Activated T-helper 1 cell treated with anti-CD3 and anti-CD28 coated beads, Interleukin-12 subunit alpha, Interleukin-12 subunit beta, Interleukin-2, Interleukin-4 antibody, amounts not matched to agents 30 ng/mL and 10 ng/mL and 1 ng/mL, durations not matched to agents 14 hours and 24 hours and 36 hours (primary cell): ENCODE results near the gene NISCH. TPM values are rescaled to one million over a fixed set of nuclear protein-coding genes. Genes with fewer than 3 reads are reported as not detected.
A peak's percentile ranks its signal among the peaks of the same experiment; 100 is the strongest.

Source experiments
- DNase-seq: peaks from one replicate; pipeline ENCODE4 v3.0.0; 2021; ENCODE audit warnings: low spot score
- H3K27ac Mint-ChIP-seq: one replicate; pipeline ENCODE4 v1.8.0; 2021; ENCODE audit warnings: mild to moderate bottlenecking, mixed read lengths
- H3K27me3 Mint-ChIP-seq: one replicate; pipeline ENCODE4 v1.8.0; 2022; ENCODE audit warnings: mild to moderate bottlenecking, moderate library complexity, mixed read lengths; ENCODE audit not compliant: insufficient read depth
- H3K36me3 Mint-ChIP-seq: one replicate; pipeline ENCODE4 v1.8.0; 2021; ENCODE audit warnings: low read depth, mixed read lengths
- H3K4me1 Mint-ChIP-seq: one replicate; pipeline ENCODE4 v1.8.0; 2021; ENCODE audit warnings: low read depth, mixed read lengths
- H3K4me3 Mint-ChIP-seq: one replicate; pipeline ENCODE4 v1.8.0; 2021; ENCODE audit warnings: mild to moderate bottlenecking, moderate library complexity, mixed read lengths
- H3K9me3 Mint-ChIP-seq: one replicate; pipeline ENCODE4 v1.8.0; 2021; ENCODE audit warnings: mixed read lengths
- intact Hi-C: fragments of 100-400 bp; cut with micrococcal nuclease; formaldehyde crosslinking; loops from one replicate; pipeline ENCODE4 v1.15.1; 2024
- total RNA-seq: library from RNA; stranded (reverse); gene quantifications from 2 replicates; pipeline ENCODE4 v1.2.3, GENCODE V29; 2022

The NISCH gene
- total RNA-seq, result 72.0 and 74.2 TPM in 2 replicates

GRCh38 chr3:52455283-52456168 is at the start of gene NISCH:
TSS of gene NISCH (plus strand) at chr3:52455604. CDS start at chr3:52455642, 38 bp downstream.
- peak within 1 kb of the TSS; percentile 93 for H3K27ac Mint-ChIP-seq
- intact Hi-C loops, result loop anchor here (1.0 to 10.0 kb wide), 5 partner anchors 8 to 513 kb away; partner anchors contain the start of genes DUSP7, PARP3, POC1A and UQCC5
- H3K4me1 Mint-ChIP-seq, result peaks cover 39% of the 10 kb centered on the region
- no peaks in the 10 kb centered on the region for H3K9me3 Mint-ChIP-seq
- H3K36me3 Mint-ChIP-seq, result peaks cover 23% of the 10 kb centered on the region
- DNase-seq, result peak; percentile 96
- H3K4me3 Mint-ChIP-seq, result peak within 1 kb of the TSS; percentile 96
- H3K27me3 Mint-ChIP-seq, result no peaks in the 10 kb centered on the region

GRCh38 chr3:52406231-52406661 is 49.2 kb upstream of the NISCH start:
- DNase-seq, result no peak
- Mint-ChIP-seq H3K36me3 (peaks cover 49% of the 10 kb centered on the region), H3K4me3 (no peak overlapping the region), H3K27me3 (no peaks in the 10 kb centered on the region), H3K27ac (no peak overlapping the region), H3K9me3 (no peaks in the 10 kb centered on the region), H3K4me1 (peaks cover 18% of the 10 kb centered on the region)
- intact Hi-C loops, result no loop called here

- Mint-ChIP-seq H3K36me3 (peaks cover 42% of the 10 kb centered on the region), H3K4me1 (peaks cover 25% of the 10 kb centered on the region), H3K27me3 (no peaks in the 10 kb centered on the region), H3K9me3 (no peaks in the 10 kb centered on the region), H3K4me3 (no peak overlapping the region), H3K27ac (no peak overlapping the region)
- DNase-seq, result no peak
- intact Hi-C loops, result no loop called here
These were observed 48.5 kb upstream of the NISCH start for GRCh38 chr3:52406791-52407510.

GRCh38 chr3:52407779-52408178 is 47.6 kb upstream of the NISCH start:
- no peak for DNase-seq
- intact Hi-C loops, result no loop called here
- Mint-ChIP-seq H3K36me3 (peaks cover 37% of the 10 kb centered on the region), H3K4me1 (peaks cover 33% of the 10 kb centered on the region), H3K9me3 (no peaks in the 10 kb centered on the region), H3K4me3 (peak overlapping the region; percentile 97), H3K27ac (no peak overlapping the region), H3K27me3 (no peaks in the 10 kb centered on the region)

GRCh38 chr3:52408466-52408865 is 46.9 kb upstream of the NISCH start:
- intact Hi-C loops, result no loop called here
- peaks cover 32% of the 10 kb centered on the region for H3K36me3 Mint-ChIP-seq

GRCh38 chr3:52415800-52416199 is 39.6 kb upstream of the NISCH start:
- H3K9me3 Mint-ChIP-seq, result no peaks in the 10 kb centered on the region
- no peaks in the 10 kb centered on the region for H3K27me3 Mint-ChIP-seq
- intact Hi-C loops, result no loop called here
- peaks cover 36% of the 10 kb centered on the region for H3K4me1 Mint-ChIP-seq
- no peak for DNase-seq
- peaks cover 9% of the 10 kb centered on the region for H3K36me3 Mint-ChIP-seq
- H3K4me3 Mint-ChIP-seq, result no peak overlapping the region
- no peak overlapping the region for H3K27ac Mint-ChIP-seq

More at GRCh38 chr3:52408466-52408865, 46.9 kb upstream of the NISCH start:
- DNase-seq, result no peak
- Mint-ChIP-seq H3K4me1 (peaks cover 39% of the 10 kb centered on the region), H3K4me3 (peak overlapping the region; percentile 97), H3K27ac (peak overlapping the region; percentile 89), H3K9me3 (no peaks in the 10 kb centered on the region), H3K27me3 (no peaks in the 10 kb centered on the region)

- Mint-ChIP-seq H3K9me3 (no peaks in the 10 kb centered on the region), H3K4me3 (no peak overlapping the region), H3K27me3 (peaks cover 1% of the 10 kb centered on the region), H3K4me1 (peaks cover 6% of the 10 kb centered on the region), H3K36me3 (peaks cover 6% of the 10 kb centered on the region), H3K27ac (no peak overlapping the region)
- no peak for DNase-seq
- intact Hi-C loops, result no loop called here
These were observed 35.0 kb upstream of the NISCH start for GRCh38 chr3:52420388-52420787.

GRCh38 chr3:52422669-52423068 is 32.7 kb upstream of the NISCH start:
- DNase-seq, result no peak
- Mint-ChIP-seq H3K36me3 (peaks cover under 1% of the 10 kb centered on the region), H3K4me1 (peaks cover 3% of the 10 kb centered on the region), H3K9me3 (no peaks in the 10 kb centered on the region), H3K27ac (no peak overlapping the region), H3K4me3 (no peak overlapping the region), H3K27me3 (peaks cover 9% of the 10 kb centered on the region)
- intact Hi-C loops, result no loop called here

- H3K36me3 Mint-ChIP-seq, result no peaks in the 10 kb centered on the region
- H3K4me3 Mint-ChIP-seq, result no peak overlapping the region
- H3K4me1 Mint-ChIP-seq, result no peaks in the 10 kb centered on the region
- H3K27me3 Mint-ChIP-seq, result peaks cover 11% of the 10 kb centered on the region
- H3K27ac Mint-ChIP-seq, result no peak overlapping the region
- no peak for DNase-seq
- H3K9me3 Mint-ChIP-seq, result no peaks in the 10 kb centered on the region
- intact Hi-C loops, result no loop called here
These were observed 32.2 kb upstream of the NISCH start for GRCh38 chr3:52423173-52423572.

GRCh38 chr3:52428151-52429005 is 27.0 kb upstream of the NISCH start:
- Mint-ChIP-seq H3K27ac (no peak overlapping the region), H3K4me1 (no peaks in the 10 kb centered on the region), H3K36me3 (no peaks in the 10 kb centered on the region), H3K27me3 (peaks cover 12% of the 10 kb centered on the region), H3K9me3 (no peaks in the 10 kb centered on the region), H3K4me3 (no peak overlapping the region)
- DNase-seq, result no peak
- intact Hi-C loops, result loop anchor here (1.0 kb wide), 1 partner anchor 19 kb away; no protein-coding TSS in a partner anchor

GRCh38 chr3:52429031-52429430 is 26.4 kb upstream of the NISCH start:
- H3K27ac Mint-ChIP-seq, result no peak overlapping the region
- no peak for DNase-seq
- H3K27me3 Mint-ChIP-seq, result peaks cover 14% of the 10 kb centered on the region
- no peaks in the 10 kb centered on the region for H3K36me3 Mint-ChIP-seq
- no peak overlapping the region for H3K4me3 Mint-ChIP-seq
- intact Hi-C loops, result no loop called here
- H3K9me3 Mint-ChIP-seq, result no peaks in the 10 kb centered on the region
- H3K4me1 Mint-ChIP-seq, result no peaks in the 10 kb centered on the region

- Mint-ChIP-seq H3K36me3 (no peaks in the 10 kb centered on the region), H3K4me3 (no peak overlapping the region), H3K27me3 (peaks cover 14% of the 10 kb centered on the region), H3K9me3 (no peaks in the 10 kb centered on the region), H3K27ac (no peak overlapping the region), H3K4me1 (no peaks in the 10 kb centered on the region)
- no peak for DNase-seq
- intact Hi-C loops, result no loop called here
These were observed 25.5 kb upstream of the NISCH start for GRCh38 chr3:52429779-52430415.
